Ascending aorta (tissue), 2 donors: ENCODE measurements around the gene GLDC. TPM values are rescaled to one million over a fixed set of nuclear protein-coding genes. Genes with fewer than 3 reads are reported as not detected.
"Not testable (repeated sequence)": the region's sequence is repeated elsewhere in the genome, so short reads cannot be mapped to it uniquely, and the experiment has no call there.

Experiments used
- DNase-seq, 2 donors: peaks; one replicate each; pipeline ENCODE4 v3.0.0-alpha.2; 2019; ENCODE audit warnings: low spot score in 2 of 2
- H3K27ac ChIP-seq, 2 donors: fragments of 200-600 bp; sonication (generic); one replicate each; pipeline ENCODE4 v1.5.1; 2016 to 2017; ENCODE audit warnings: mild to moderate bottlenecking in 1 of 2
- H3K27me3 ChIP-seq: fragments of 200-600 bp; sonication (generic); one replicate; pipeline ENCODE4 v1.5.1; 2017
- H3K36me3 ChIP-seq, 2 donors: fragments of 200-600 bp; sonication (generic); one replicate each; pipeline ENCODE4 v1.5.1; 2016
- H3K4me1 ChIP-seq, 2 donors: fragments of 200-600 bp; sonication (generic); one replicate each; pipeline ENCODE4 v1.5.1; 2016 to 2017; ENCODE audit warnings: mild to moderate bottlenecking in 1 of 2
- H3K4me3 ChIP-seq, 2 donors: fragments of 200-600 bp; sonication (generic); one replicate each; pipeline ENCODE4 v1.5.1; 2016 to 2017; ENCODE audit warnings: mild to moderate bottlenecking in 1 of 2
- H3K9me3 ChIP-seq, 2 donors: fragments of 200-600 bp; sonication (generic); one replicate each; pipeline ENCODE4 v1.5.1; 2016
- intact Hi-C: fragments of 100-400 bp; cut with DNase I; formaldehyde crosslinking; loops from one replicate; pipeline ENCODE4 v1.15.1; 2023
- total RNA-seq: library from RNA; depleted of rRNA; stranded (reverse); fragments of >200 nt; gene quantifications from one replicate; pipeline ENCODE4 v1.1.0, GENCODE V29; 2016
- TF ChIP-seq, protein P1 (sequence below), 3 experiments: fragments of 200-600 bp in 2 of 3; fragments of 450-650 bp in 1 of 3; sonication (generic) in 2 of 3; IDR thresholded peaks; one replicate each; pipeline ENCODE4 v1.5.1; 2016 to 2019; ENCODE audit warnings: antibody characterized with exemption in 3 of 3, mild to moderate bottlenecking in 1 of 3, moderate library complexity in 1 of 3

Gene GLDC
- total RNA-seq, 1 donor from 2014 or later: 0.64 TPM

DNA sequence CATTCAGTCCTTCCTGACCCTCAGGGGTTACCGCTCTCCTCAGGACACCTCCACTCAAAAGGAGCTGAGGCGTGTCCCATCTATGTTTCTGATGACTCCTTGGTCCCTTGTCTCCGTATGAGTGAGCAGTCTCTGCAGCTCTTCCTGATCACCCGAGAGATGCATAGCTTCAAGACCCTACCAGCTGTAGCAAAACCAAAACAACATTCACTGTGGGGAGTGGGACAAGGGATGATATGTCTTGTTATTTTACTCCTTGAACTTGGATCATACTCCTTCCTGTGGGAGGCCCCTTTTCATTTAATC, 14.4 kb downstream of the GLDC start:
- TF ChIP-seq, protein P1, sequence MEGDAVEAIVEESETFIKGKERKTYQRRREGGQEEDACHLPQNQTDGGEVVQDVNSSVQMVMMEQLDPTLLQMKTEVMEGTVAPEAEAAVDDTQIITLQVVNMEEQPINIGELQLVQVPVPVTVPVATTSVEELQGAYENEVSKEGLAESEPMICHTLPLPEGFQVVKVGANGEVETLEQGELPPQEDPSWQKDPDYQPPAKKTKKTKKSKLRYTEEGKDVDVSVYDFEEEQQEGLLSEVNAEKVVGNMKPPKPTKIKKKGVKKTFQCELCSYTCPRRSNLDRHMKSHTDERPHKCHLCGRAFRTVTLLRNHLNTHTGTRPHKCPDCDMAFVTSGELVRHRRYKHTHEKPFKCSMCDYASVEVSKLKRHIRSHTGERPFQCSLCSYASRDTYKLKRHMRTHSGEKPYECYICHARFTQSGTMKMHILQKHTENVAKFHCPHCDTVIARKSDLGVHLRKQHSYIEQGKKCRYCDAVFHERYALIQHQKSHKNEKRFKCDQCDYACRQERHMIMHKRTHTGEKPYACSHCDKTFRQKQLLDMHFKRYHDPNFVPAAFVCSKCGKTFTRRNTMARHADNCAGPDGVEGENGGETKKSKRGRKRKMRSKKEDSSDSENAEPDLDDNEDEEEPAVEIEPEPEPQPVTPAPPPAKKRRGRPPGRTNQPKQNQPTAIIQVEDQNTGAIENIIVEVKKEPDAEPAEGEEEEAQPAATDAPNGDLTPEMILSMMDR (IDR thresholded peaks at IDR 0.05): no peak
- no peak overlapping the region for H3K27ac ChIP-seq
- no peak overlapping the region for H3K4me3 ChIP-seq
- no peaks in the 10 kb centered on the region for H3K27me3 ChIP-seq
- H3K4me1 ChIP-seq: no peaks in the 10 kb centered on the region
- no peaks in the 10 kb centered on the region for H3K9me3 ChIP-seq
- intact Hi-C loops: no loop called here
- no peaks in the 10 kb centered on the region for H3K36me3 ChIP-seq
- no peak for DNase-seq

DNA sequence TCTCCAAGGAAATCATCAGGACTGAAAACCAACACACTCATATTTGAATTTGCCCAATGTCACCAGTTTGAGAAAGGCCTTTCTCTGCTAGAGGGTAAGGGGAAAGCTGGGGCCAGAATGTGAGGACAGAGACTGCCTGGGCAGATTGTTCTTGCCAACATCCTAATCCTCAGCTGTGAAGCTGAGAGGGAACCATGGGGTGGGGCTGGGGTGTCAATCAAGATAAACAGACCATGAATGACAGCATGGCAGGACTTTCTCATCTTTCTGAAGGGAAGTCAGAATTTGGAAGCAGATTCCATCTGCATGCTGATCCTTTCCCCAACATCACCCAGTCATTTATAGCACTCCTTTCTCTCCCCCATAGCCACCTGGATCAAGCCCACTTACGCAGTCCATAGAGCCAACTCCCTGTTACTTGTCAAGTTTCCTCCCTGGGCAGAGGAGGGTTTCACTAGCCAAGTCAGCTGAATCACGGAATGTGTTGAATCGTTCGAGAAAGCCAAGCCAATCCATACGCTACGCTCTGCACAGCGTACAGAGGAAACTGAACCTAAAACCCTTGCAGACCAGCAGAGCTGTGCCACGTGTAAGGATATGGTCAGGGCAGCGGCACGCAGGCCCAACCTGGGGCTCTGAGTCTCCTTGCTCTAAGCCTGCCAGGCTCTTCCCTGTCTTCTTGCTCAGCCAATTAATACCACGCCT, 14.9 kb downstream of the GLDC start:
- no peaks in the 10 kb centered on the region for H3K4me1 ChIP-seq
- no peak for DNase-seq
- TF ChIP-seq, protein P1 (IDR thresholded peaks at IDR 0.05): no peak
- no peaks in the 10 kb centered on the region for H3K36me3 ChIP-seq
- no peak overlapping the region for H3K4me3 ChIP-seq
- no peaks in the 10 kb centered on the region for H3K9me3 ChIP-seq
- intact Hi-C loops: no loop called here
- no peak overlapping the region for H3K27ac ChIP-seq
- H3K27me3 ChIP-seq: no peaks in the 10 kb centered on the region

DNA sequence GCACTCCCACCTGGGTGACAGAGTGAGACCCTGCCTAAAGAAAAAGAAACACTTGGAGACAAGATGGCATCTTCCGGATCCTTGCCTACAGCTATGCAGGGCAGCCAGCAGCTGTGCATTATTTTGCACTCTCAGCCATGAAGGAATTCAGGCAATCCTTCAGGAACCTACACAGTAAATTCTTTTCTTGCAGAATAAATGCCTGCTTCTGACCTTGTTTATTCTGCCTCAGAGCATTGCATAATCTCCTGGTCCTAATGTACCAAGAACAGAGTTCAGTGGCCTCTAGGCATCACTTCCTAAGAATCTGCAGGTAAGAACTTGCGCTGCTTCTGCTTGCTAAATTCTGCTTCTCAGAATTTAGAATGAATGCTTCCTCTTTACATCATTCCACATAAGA, 16.8 kb downstream of the GLDC start:
- Histone ChIP-seq H3K36me3 (no peaks in the 10 kb centered on the region), H3K4me1 (no peaks in the 10 kb centered on the region), H3K27me3 (no peaks in the 10 kb centered on the region), H3K9me3 (no peaks in the 10 kb centered on the region), H3K4me3 (no peak overlapping the region), H3K27ac (no peak overlapping the region)
- DNase-seq: no peak
- intact Hi-C loops: no loop called here
- TF ChIP-seq, protein P1 (IDR thresholded peaks at IDR 0.05): no peak

DNA sequence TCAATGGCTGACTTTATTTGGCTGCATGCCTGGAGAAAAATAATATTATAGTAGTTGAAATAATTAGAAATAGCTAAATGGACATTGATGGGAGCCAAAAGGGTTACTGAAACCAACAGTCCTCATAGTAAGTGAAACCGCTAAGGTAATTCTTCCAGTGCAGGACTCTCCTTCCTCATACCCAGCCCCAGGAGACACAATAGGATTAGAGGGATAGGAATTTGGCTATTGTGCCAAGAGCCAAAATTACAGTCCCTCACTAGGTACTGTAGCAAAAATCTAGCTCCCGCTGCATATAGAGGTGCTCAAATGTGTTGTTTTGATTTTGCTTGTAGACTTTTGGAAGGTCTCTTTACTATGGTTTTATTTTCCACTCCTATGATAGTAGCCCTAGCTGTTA, 20.2 kb downstream of the GLDC start:
- no peaks in the 10 kb centered on the region for H3K4me1 ChIP-seq
- TF ChIP-seq, protein P1 (IDR thresholded peaks at IDR 0.05): no peak
- no peaks in the 10 kb centered on the region for H3K36me3 ChIP-seq
- H3K27me3 ChIP-seq: no peaks in the 10 kb centered on the region
- H3K27ac ChIP-seq: no peak overlapping the region
- no peak overlapping the region for H3K4me3 ChIP-seq
- H3K9me3 ChIP-seq: no peaks in the 10 kb centered on the region
- intact Hi-C loops: no loop called here
- DNase-seq: no peak

DNA sequence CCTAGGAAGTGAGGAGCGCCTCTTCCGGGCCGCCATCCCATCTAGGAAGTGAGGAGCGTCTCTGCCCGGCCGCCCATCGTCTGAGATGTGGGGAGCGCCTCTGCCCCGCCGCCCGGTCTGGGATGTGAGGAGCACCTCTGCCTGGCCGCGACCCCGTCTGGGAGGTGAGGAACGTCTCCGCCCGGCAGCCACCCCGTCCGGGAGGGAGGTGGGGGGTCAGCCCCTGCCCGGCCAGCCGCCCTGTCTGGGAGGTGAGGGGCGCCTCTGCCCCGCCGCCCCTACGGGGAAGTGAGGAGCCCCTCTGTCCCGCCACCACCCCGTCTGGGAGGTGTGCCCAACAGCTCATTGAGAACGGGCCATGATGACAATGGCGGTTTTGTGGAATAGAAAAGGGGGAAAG, 22.7 kb downstream of the GLDC start:
- H3K9me3 ChIP-seq, H3K4me1 ChIP-seq, H3K4me3 ChIP-seq, intact Hi-C loops, H3K36me3 ChIP-seq, H3K27me3 ChIP-seq, DNase-seq, H3K27ac ChIP-seq: not testable (repeated sequence)

DNA sequence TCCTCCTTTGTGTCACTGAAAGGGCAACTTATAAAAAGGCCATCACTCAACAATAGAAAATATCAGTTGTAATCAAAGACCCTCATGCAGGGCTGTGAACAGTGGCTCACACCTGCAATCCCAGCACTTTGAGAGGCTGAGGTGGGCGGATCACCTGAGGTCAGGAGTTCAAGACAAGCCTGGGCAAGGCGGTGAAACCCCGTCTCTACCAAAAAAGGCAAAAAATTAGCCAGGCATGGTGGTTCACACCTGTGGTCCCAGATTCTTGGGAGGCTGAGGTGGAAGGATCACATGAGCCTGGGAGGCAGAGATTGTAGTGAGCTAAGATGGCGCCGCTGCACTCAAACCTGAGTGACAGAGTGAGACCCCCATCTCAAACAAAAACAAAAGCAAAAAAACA, 24.7 kb downstream of the GLDC start:
- Histone ChIP-seq H3K4me3 (no peak overlapping the region), H3K4me1 (no peaks in the 10 kb centered on the region), H3K36me3 (no peaks in the 10 kb centered on the region), H3K27ac (no peak overlapping the region), H3K27me3 (no peaks in the 10 kb centered on the region), H3K9me3 (no peaks in the 10 kb centered on the region)
- TF ChIP-seq, protein P1 (IDR thresholded peaks at IDR 0.05): no peak
- no peak for DNase-seq
- intact Hi-C loops: no loop called here
